Stimulated activated CD4-positive, alpha-beta T cell treated with anti-CD3 and anti-CD28 coated beads, Interleukin-1b, Interleukin-23, amount 100 ng/mL, for 1 hour (primary cell): ENCODE data around the gene CCDC183.
A peak's percentile ranks its signal among the peaks of the same experiment; 100 is the strongest.
"Not testable (repeated sequence)": the region's sequence is repeated elsewhere in the genome, so short reads cannot be mapped to it uniquely, and the experiment has no call there.

ENCODE experiments used
- DNase-seq, 2 donors: peaks; one replicate each; pipeline ENCODE4 v3.0.0-alpha.2; 2020; ENCODE audit warnings: low read depth in 2 of 2

The CCDC183 gene

DNA sequence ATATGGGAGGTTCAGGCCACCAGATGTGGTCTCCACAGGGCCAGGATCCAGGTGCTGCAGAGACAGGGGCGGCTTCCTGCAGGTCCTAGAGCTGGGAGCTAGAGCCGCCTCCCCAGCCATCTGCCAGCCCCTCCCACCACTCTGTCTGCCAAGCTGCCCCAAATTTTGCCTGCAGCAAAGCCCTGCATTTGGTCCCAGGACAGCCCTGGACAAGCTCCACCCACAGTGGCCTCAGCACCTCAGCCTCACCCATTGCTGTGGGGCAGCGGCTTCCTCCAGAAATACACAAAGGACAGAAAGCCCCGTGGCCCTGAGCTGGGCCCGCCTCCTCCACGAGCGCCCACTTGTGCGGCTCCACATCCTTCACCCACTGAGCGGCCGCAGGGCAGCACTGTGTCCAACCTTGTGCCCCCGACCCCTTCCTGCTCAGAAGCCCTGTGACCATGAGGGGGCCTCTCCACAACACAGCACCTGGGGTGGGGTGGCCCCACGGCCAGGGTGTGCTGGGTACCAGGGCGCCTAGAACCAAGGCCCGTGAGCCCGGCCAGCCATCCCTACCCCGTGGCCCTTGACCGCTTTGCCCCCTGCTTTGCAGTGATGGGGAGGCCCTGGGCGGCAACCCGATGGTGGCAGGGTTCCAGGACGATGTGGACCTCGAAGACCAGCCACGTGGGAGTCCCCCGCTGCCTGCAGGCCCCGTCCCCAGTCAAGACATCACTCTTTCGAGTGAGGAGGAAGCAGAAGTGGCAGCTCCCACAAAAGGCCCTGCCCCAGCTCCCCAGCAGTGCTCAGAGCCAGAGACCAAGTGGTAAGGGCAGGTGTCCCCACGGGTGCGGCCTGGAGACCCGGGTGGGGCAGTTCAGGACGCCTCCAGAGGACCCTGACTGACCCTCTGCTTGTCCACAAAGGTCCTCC is 42.4 kb downstream of the CCDC183 start:
- no peak for DNase-seq

DNA sequence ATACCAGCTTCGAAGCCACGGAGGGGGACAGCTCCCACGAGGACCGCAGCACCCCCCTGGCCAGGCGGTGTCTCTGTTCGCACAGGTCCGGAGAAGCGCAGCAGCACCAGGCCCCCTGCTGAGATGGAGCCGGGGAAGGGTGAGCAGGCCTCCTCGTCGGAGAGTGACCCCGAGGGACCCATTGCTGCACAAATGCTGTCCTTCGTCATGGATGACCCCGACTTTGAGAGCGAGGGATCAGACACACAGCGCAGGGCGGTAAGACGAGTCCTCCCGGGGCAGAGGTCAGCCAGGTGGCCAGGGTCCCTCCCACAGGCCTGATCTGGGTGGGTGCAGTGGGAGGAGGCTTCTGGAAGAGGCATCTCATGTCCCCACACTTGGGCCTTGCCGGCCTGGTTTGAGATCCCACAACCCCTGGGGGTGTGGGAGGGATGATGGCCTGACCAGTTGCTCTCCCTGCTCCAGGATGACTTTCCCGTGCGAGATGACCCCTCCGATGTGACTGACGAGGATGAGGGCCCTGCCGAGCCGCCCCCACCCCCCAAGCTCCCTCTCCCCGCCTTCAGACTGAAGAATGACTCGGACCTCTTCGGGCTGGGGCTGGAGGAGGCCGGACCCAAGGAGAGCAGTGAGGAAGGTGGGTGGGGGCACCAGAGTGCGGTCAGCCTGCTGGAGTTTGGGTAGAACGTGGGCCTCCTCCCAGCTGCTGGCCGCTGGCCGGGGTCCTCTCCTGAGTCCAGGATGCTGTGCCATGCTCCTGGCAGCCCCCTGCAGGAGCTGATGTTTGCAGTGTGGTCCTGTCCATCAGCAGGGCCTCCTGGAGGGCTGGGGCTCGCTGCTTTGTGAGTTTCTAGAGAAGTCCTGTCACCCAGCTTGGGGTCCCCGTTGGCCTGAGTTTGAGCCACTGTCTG is 43.3 kb downstream of the CCDC183 start:
- no peak for DNase-seq

DNA sequence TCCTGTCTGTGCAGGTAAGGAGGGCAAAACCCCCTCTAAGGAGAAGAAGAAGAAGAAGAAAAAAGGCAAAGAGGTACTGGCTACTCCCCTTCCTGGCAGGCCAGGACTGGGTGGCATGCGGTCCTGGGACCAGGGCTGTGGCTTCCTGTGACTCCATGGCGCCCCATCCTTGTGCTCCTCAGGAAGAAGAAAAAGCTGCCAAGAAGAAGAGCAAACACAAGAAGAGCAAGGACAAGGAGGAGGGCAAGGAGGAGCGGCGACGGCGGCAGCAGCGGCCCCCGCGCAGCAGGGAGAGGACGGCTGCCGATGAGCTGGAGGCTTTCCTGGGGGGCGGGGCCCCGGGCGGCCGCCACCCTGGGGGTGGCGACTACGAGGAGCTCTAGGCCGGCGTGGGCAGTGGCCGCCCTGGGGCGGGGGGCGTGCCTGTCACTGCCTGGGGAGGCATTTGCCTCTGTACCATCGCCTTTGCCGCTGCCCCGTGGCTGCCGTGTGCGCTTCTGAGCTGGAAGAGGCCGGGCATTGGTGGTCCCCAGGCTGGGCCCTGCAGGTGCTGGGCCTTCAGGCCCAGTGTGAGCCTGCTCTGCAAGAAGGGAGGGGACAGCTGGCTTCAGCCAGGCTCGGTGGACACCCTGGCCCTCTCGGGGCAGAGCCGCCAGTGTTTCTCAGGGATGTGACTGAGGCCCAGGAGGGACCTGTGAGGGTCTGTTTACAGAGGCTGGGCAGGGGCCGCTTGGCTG is 44.2 kb downstream of the CCDC183 start:
- no peak for DNase-seq

DNA sequence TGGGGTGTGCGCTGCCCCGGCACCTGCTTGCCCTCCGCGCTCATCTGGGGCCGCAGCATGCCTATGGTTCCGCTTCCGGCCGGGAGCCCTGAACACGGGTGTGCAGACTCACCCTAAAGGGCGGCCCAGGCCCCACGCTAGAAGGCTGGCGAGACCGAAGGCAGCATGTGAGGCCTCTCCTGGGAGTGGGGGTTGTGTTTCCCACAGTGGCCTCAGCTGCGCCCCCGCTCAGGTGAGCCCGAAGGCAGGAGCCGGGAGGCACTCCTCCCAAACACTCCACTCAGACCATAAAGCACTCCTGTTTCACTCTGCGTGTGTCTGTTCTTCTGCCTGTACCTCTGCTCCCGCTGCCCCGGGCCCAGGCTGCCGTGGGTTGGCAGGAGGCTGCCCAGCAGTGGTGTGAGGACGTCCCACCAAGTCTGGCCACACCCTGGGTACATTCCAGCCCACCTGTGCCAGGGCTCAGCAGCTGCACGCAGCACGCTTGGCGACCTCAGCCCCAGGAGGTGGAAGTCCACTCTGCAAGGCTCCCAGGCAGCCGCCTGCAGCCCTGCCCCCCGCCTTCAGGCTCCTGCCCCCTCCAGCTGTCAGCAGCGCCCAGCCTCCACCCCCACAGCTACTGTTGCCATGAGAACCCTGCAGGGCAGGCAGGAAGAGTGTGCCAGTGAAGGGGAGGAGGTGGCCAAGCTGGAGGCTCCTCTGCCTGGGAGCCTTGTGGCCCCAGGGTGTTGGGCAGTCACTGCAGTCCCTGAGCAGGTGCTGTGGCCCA is 44.9 kb downstream of the CCDC183 start:
- no peak for DNase-seq

DNA sequence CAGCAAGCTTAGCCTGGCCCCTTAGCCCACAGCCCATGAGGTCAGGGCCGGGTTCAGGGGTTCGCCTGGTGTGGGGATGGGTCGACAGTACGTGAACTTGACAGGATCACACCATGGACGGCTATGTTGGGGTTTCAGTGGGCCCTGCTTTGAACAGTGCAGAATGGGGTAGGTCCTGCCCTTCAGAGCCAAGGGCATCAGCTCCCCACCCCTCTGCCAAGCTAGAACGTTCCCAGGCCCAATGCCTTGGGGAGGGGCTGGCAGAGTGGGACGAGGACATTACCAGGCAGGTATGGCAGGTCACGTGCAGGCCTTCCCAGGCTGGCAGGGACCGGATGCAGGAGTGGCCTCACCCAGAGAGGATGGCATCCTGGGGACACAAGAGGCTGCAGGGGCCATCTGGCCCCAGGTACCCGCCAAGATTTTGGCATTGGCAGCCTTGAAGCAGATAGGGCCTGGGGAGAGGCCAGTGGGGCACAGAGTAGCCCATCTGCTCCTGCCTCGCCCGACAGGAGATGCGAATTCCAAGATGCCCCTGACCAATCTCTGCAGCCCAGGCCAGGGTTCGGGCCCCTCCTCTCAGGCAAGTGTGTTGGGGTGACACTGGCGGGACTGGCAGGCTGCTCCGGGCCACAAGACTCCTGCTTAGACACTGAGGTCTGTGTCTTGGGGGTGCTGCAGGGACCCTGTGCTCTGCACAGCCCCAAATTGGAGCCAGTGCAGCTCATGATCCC is 45.7 kb downstream of the CCDC183 start:
- not testable (repeated sequence) for DNase-seq

DNA sequence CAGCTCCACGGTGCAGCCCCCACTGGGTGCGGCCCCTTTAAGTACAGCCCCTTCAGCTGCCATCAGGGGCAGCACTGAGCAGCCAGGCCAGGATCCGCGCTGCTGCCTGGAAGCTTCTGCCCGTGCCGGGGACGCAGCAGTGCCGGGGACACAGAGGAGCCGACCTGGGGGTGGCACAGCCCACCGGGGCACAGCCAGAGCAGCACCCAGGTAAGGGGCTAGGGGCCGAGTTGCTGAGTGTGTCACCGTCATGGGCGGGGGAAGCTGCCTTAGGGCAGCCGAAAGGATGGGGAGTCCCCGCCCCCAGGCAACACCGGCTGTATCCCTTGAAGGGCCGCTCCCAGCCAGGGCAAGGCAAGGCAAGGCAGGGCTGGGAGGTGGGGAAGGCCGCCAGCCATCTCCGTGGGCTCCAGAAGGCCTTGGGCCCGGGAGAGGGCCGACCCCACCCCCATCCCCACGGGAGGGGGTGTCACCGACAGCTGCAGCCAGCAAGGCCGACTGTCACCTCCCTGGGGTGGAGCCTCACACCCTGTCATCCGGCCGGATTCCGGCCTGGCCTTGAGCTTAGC is 46.3 kb downstream of the CCDC183 start, which contains the start of gene AJM1:
Gene AJM1 (plus strand): TSS at position 99 of the 569 bp plus-strand sequence. CDS start 1,937 bp downstream, outside the sequence.
- peak; percentile 52 to 53 for DNase-seq

DNA sequence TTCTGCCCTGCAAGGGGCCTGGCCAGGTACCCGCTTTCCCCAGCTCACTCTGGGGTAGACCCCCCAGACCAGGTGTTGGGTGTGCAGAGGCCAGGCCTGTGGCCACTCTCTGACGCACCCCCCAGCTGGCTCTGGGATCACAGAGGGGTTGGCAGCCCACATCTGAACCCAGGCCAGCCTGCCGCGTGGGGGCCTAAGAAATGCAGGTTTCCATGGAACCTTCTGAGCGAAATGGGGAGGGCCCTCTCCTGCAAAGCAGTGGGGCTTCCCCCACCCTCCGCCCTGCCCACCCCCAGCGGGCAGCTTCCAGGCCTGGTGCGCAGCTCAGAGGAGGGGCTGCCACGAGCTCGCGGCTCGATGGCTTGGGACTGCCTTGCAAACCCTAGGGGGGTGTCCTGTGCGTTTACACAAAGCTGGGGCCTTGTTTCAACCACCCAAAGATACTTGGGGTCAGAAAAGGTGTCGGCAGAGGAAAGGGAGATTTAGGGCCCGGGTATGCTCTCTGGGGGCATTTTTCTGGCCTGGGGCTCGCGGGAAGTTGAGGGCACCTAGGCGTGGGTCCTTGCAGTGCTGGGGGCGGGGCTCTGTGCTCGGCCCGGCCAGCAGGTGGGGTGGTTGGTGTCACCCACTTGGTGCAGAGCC is 47.1 kb downstream of the CCDC183 start:
- DNase-seq = not testable (repeated sequence)

DNA sequence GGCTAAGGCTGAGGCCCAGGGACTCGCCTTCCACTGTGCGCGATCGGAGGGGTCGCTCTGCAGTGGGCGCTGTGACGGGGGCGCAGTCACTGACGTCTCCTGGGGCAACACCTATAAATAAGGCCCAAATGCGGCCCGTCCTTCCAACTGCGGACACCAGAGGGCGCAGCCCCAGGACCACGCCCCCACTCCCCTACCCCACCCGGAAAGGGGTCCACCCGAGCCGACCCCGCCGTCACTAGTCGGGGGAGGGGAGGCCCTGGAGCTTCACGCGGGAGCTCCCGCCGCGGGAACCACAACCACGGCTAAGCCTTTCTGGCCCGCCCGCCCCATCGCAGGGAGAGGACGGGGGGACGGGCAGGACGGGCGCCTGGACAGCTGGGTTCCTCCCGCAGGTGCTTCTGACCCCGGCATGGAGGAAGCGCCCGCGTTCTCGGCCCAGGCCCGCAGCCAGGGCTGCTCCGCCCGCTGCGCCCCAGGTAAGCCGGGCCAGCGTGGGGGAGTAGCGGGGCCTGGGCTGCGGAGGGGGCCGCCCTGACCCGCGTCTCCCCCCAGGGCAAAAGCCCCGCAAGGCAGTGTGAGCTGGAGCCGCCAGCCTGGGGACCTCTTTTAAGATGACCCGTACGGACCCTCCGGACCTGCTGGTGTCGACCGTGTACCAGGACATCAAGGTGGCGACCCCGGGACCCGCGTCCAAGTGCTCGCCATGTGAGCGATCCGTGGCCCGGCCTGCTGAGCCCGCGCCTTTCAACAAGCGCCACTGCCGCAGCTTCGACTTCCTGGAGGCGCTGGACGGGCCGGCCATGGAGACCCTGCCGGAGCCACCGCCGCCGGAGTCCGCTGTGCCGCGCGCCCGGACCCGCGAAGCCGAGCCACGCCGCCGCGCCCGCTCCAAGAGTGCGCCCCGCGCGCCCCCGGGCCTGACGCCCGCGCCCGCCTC is 47.9 kb downstream of the CCDC183 start:
- peak; percentile 29 to 43 for DNase-seq

DNA sequence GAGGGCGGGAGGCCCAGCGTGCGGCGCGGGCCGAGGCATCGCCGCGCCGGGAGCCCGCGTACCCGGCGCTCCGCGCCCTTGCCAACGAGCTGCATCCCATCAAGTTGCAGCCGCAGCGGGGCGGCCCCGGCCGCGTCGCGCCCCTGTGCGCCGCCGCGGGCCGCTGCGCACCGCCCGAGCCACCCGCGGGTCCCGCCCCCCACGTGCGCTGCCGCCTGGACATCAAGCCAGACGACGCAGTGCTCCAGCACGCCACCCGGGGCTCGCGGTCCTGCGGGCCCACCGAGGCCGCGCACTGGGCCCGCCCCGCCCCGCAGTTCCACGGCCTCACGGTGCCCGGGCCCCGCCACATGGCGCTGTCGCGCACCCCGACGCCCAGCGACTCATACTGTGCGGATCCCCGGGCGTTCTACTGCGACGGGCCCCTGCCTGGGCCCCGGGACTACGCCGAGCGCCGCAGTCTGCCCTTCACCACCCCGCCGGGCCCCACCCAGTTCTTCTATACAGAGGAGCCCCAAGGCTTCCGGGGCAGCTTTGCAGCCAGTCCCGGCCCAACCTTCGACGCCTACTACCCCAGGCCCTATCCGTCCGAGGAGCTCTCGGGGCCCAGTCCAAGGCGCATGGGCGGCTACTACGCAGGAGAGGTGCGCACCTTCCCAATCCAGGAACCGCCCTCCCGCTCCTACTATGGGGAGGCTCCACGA is 48.8 kb downstream of the CCDC183 start:
- no peak for DNase-seq

DNA sequence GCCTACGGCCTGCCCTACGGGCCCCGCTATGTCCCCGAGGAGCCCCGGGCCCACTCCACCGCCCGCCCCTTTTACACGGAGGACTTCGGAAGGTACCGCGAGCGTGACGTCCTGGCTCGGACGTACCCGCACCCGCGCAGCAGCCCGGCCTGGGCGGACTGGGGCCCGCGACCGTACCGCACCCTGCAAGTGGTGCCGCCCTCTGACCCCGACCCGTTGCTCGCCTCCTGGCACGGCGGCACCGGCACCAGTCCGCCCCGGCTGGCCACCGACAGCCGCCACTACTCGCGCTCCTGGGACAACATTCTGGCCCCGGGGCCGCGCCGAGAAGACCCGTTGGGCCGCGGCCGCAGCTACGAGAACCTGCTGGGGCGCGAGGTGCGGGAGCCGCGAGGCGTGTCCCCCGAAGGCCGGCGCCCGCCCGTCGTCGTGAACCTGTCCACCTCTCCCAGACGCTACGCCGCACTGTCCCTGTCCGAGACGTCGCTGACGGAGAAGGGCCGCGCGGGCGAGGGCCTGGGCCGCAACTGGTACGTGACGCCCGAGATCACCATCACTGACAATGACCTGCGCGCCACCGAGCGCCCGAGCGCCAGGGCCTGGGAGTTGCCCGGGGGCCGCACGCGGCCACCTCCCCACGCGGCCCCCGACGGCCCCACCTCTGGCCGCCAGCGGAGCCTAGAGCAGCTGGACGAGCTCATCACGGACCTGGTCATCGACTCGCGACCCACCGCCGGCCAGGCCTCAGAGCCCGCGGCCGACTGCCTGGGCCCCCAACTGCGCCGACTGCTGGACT is 49.5 kb downstream of the CCDC183 start:
- DNase-seq = no peak

DNA sequence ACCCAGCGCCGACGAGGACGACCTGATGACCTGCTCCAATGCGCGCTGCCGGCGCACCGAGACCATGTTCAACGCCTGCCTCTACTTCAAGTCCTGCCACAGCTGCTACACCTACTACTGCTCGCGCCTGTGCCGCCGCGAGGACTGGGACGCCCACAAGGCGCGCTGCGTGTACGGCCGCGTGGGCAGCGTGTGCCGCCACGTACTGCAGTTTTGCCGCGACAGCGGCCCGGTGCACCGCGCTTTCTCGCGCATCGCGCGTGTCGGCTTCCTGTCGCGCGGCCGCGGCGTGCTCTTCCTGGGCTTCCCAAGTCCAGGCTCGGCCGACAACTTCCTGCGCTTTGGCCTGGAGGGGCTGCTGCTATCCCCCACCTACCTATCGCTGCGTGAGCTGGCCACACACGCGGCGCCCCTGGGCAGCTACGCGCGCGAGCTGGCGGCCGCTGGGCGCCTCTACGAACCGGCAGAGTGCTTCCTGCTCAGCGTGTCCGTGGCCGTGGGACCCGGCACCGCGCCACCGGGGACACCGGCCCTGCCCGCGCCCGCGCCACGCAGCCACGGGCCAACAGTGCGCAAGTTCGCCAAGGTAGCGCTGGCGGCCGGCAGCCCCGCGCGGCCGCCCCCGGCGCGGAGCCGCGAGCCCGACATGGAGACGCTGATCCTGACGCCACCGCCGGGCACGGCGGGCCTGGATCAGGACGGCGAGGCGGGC is 50.4 kb downstream of the CCDC183 start:
- DNase-seq = no peak

DNA sequence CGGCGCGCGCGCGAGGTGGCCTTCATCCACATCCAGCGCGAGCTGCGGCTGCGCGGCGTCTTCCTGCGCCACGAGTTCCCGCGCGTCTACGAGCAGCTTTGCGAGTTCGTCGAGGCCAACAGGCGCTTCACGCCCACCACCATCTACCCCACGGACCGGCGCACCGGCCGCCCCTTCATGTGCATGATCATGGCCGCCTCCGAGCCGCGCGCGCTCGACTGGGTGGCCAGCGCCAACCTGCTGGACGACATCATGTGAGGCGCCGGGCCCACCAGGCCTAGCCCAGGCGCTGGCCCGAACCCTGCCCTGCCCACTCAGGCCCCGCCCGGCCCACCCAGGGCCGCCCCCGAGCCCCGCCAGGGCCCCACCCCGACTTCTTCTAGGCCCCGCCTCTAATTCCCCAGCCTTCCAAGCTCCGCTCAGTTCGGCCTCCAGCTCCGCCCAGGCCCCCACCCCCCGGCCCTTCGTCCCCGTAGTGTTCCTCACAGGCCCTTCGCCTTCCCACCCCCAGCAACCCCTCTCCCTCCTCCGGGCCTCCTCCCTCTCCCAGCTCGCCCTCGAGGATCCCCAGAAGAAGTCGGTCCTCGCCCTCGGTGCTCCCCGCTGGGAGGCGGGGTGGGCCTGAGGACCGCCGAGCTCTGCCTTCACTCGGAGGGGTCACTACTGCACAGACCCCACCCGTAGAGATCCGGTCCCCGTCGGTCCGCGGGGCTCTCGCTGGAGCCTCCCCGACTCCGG is 51.1 kb downstream of the CCDC183 start:
- no peak for DNase-seq

DNA sequence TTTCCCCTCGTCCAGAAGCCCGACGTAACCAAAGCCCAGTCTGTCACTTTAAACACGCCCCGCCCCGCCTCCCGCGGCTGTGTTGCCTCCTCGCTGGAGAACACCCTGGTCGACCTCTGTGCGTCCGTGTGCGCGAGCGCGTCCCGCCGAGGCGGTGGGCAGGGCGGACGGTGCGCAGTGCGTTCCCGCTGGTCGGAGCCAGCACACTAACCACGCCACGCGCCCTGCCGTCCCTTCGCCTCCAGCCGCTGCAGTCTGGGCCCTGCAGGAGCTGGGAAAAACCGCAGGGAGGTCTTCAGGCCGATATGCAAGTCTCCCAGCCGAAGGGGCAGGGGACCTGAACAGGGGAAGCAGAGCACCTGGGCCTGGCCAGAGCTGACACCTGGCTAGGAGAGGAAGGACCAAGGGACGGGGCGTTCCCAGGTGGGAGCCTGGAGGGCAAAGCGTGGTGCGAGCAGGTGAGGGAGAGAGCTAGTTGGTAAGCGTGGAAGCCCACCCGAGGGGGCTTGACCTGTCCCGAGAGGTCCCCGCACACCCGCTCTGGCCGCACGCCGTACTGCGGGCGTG is 51.8 kb downstream of the CCDC183 start:
- peak in 1 of 2 donors; percentile 62 for DNase-seq

DNA sequence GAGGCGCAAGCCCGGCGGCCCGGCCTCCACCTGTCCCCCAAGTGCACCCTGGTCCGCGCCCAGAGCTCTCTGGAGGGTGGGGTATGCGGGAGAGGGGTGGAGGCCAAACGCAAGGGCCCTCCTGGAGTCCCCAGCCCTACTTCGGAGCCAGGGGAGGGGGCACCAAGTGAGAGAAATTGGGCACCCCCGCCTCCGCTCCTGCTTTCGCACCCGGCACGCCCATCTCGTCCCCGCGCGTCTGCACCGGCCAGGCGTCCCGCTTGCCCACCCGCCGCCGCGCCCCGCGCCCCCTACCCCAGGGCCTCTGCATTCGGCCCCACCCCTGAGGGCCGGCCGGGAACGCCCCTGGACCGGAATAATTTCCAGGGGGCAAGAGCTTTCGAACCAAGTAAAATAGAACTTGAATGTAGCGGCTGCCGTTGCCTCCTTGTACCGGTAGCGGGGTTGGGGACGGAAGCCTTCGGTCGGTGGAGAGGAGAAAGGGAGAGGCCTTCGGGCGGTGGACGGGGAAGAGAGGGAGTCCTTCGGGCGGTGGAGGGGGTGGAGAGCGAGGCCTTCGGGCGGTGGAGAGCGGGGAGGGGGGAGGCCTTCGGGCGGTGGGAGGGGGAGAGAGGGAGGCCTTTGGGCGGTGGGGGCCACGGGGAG is 52.4 kb downstream of the CCDC183 start:
- DNase-seq = no peak
